Measurements from ENCODE around the gene CD58. TPM values are rescaled to one million over a fixed set of nuclear protein-coding genes. Genes with fewer than 3 reads are reported as not detected.

Gene CD58
- total and polyA plus RNA-seq, 2 of the 4 experiments (the other 2 are of a cell fraction), result 5.4 to 5.7 TPM

DNA sequence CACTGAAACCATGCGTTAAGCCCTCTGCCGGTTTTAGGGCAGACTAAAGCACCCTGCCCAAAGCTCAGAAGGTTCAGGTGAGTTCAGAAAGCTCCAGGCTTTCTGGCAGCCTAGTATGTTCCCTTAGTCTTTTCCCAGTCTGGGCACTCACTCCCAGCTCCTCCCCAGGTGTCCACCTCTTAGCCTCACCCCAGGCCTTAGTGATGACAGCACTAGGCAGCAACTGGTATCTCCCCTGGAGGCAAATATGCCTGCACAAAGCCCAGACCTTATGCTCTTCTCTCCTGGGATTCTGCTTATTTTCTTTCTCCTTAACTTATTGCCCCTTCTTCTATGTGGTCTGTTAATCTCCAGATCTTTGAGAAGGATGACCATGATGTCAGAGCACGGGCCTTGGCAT lies 80.2 kb downstream of the CD58 start:
- CTCF ChIA-PET, result interaction anchor here (1.4 kb wide), 1 partner anchor 9 kb away, joined by 4 read pairs; no protein-coding TSS in a partner anchor
- Histone ChIP-seq H4K5ac (ENCODE audit: low read depth, low read length) (no peak overlapping the region), H3K9me1 (ENCODE audit: insufficient read depth, low read length) (no peaks in the 10 kb centered on the region; the same call in 1 of the 2 replicates), H2BK15ac (ENCODE audit: low read depth, low read length) (no peak overlapping the region), H3K18ac (ENCODE audit: low read depth, low read length) (no peak overlapping the region), H3K9me3 (ENCODE audit: control insufficient read depth, insufficient read depth, low read length) (no peaks in the 10 kb centered on the region), H4K20me1 (ENCODE audit: insufficient read depth, low read length) (no peaks in the 10 kb centered on the region), H3K27me3 (ENCODE audit: control insufficient read depth, insufficient read depth, low read length) (no peaks in the 10 kb centered on the region), H2BK120ac (ENCODE audit: low read depth, low read length) (no peak overlapping the region), H2AFZ (replicated peaks; ENCODE audit: low read length, poor library complexity) (no peak overlapping the region), H3K27ac (ENCODE audit: insufficient read depth, low read length) (no peak overlapping the region), H3K79me1 (ENCODE audit: low read depth in 1 of 2, low read length in 2 of 2) (no peaks in the 10 kb centered on the region), H2BK5ac (ENCODE audit: low read depth, low read length, poor library complexity, severe bottlenecking) (no peak overlapping the region), H2AK9ac (replicated peaks; ENCODE audit: low read depth, low read length, poor library complexity) (no peak overlapping the region), H2BK20ac (ENCODE audit: low read depth, low read length) (no peak overlapping the region), H3K4me1 (ENCODE audit: control insufficient read depth, insufficient read depth, low read length) (peaks cover 15% of the 10 kb centered on the region), H3K14ac (replicated peaks; ENCODE audit: low read depth, low read length) (no peak overlapping the region), H3K4me2 (ENCODE audit: low read depth, low read length) (no peak overlapping the region), H3K56ac (ENCODE audit: extremely low read depth, insufficient read depth, low read length) (no peak overlapping the region), H4K91ac (ENCODE audit: insufficient read depth, low read depth, low read length) (no peak overlapping the region), H3K4ac (ENCODE audit: low read depth, low read length) (no peak overlapping the region), H4K8ac (ENCODE audit: low read depth in 2 of 2, low read length in 2 of 2) (no peak overlapping the region), H3K9ac (ENCODE audit: low read depth, low read length) (no peak overlapping the region), H3K4me3 (ENCODE audit: insufficient read depth, low read depth, low read length) (no peak overlapping the region), H2AK5ac (ENCODE audit: low read depth, low read length) (no peak overlapping the region), H3K36me3 (ENCODE audit: control insufficient read depth, insufficient read depth, low read length) (no peaks in the 10 kb centered on the region), H3K23ac (ENCODE audit: low read depth, low read length) (no peak overlapping the region)
- DNase-seq, result no peak
- TF ChIP-seq, protein P1, sequence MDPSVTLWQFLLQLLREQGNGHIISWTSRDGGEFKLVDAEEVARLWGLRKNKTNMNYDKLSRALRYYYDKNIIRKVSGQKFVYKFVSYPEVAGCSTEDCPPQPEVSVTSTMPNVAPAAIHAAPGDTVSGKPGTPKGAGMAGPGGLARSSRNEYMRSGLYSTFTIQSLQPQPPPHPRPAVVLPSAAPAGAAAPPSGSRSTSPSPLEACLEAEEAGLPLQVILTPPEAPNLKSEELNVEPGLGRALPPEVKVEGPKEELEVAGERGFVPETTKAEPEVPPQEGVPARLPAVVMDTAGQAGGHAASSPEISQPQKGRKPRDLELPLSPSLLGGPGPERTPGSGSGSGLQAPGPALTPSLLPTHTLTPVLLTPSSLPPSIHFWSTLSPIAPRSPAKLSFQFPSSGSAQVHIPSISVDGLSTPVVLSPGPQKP (IDR thresholded peaks at IDR 0.05; ENCODE audit: borderline replicate concordance, low read depth, low read length), result no peak
- TF ChIP-seq RCOR1 (IDR thresholded peaks at IDR 0.05; ENCODE audit: insufficient replicate concordance, low read length), result no peak
- no peak for TF ChIP-seq RFX5 (IDR thresholded peaks at IDR 0.05; ENCODE audit: low read depth, low read length)
- no peak for TF ChIP-seq MAZ (IDR thresholded peaks at IDR 0.05; ENCODE audit: borderline replicate concordance, low read depth, low read length)
- no peak for TF ChIP-seq MAFK (IDR thresholded peaks at IDR 0.05; ENCODE audit: low read depth, low read length)
- no peak for TF ChIP-seq SMC3 (IDR thresholded peaks at IDR 0.05; ENCODE audit: low read depth, low read length)
- TF ChIP-seq, protein P2, sequence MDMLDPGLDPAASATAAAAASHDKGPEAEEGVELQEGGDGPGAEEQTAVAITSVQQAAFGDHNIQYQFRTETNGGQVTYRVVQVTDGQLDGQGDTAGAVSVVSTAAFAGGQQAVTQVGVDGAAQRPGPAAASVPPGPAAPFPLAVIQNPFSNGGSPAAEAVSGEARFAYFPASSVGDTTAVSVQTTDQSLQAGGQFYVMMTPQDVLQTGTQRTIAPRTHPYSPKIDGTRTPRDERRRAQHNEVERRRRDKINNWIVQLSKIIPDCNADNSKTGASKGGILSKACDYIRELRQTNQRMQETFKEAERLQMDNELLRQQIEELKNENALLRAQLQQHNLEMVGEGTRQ (IDR thresholded peaks at IDR 0.05; ENCODE audit: low read depth, low read length), result no peak
- TF ChIP-seq CHD1 (IDR thresholded peaks at IDR 0.05; ENCODE audit: low read depth, low read length), result no peak
- no peak for TF ChIP-seq RAD21 (IDR thresholded peaks at IDR 0.05; ENCODE audit: low read length)
- POLR2A ChIA-PET (ENCODE audit: unreplicated experiment), result no interaction called here
- intact Hi-C loops (cut with micrococcal nuclease) (no loop called here), dilution Hi-C loops (cut with HindIII; ENCODE audit: low sequenced_read_pairs, unreplicated experiment) (no loop called here), in situ Hi-C loops (cut with MboI; ENCODE audit: low sequenced_read_pairs) (loop anchor here (10.0 kb wide), 2 partner anchors 356 to 686 kb away; no protein-coding TSS in a partner anchor)
- no TSS peak for BruUV-seq (replicated peaks)
- WGBS, 2 experiments (ENCODE audit: extremely low coverage in 2 of 2, insufficient read length in 1 of 2), result no CpG with 5 or more reads among the region's 3 CpGs
- ATAC-seq (ENCODE audit: low read depth), result no peak
